ENCODE results near the gene ACSF3.

The ACSF3 gene

GRCh38 chr16:89093602-89094251, at the start of gene ACSF3:
TSS of gene ACSF3 (plus strand) at chr16:89093852. CDS start at chr16:89100682, 6,830 bp downstream.
- peak; percentile 19 to 67 for DNase-seq

- DNase-seq: no peak
Observed at GRCh38 chr16:89044418-89045180, 49.1 kb upstream of the ACSF3 start.

GRCh38 chr16:89045181-89045815, 48.4 kb upstream of the ACSF3 start:
- no peak for DNase-seq

GRCh38 chr16:89045881-89046280, 47.8 kb upstream of the ACSF3 start:
- no peak for DNase-seq

GRCh38 chr16:89046491-89046890, 47.2 kb upstream of the ACSF3 start:
- DNase-seq: no peak

- DNase-seq: no peak
Observed at GRCh38 chr16:89047331-89048089, 46.1 kb upstream of the ACSF3 start.

- DNase-seq: no peak
Observed at GRCh38 chr16:89048090-89048725, 45.4 kb upstream of the ACSF3 start.

- no peak for DNase-seq
Observed at GRCh38 chr16:89048871-89049422, 44.7 kb upstream of the ACSF3 start.

- no peak for DNase-seq
Observed at GRCh38 chr16:89049484-89050118, 44.1 kb upstream of the ACSF3 start.

- no peak for DNase-seq
Observed at GRCh38 chr16:89050119-89050867, 43.4 kb upstream of the ACSF3 start.

- DNase-seq: no peak
Observed at GRCh38 chr16:89050868-89051311, 42.8 kb upstream of the ACSF3 start.

GRCh38 chr16:89051521-89052166, 42.0 kb upstream of the ACSF3 start:
- no peak for DNase-seq

GRCh38 chr16:89052191-89052889, 41.3 kb upstream of the ACSF3 start:
- peak in 1 of 2 experiments; percentile 12 for DNase-seq

- DNase-seq: peak; percentile 91 to 96
Observed at GRCh38 chr16:89052890-89053724, 40.5 kb upstream of the ACSF3 start.

- no peak for DNase-seq
Observed at GRCh38 chr16:89053725-89054029, 40.0 kb upstream of the ACSF3 start.

- no peak for DNase-seq
Observed at GRCh38 chr16:89054261-89054661, 39.4 kb upstream of the ACSF3 start.

GRCh38 chr16:89054714-89055113, 38.9 kb upstream of the ACSF3 start:
- DNase-seq: no peak

GRCh38 chr16:89055313-89055712, 38.3 kb upstream of the ACSF3 start:
- DNase-seq: no peak

Data from SHP77 (cell line).